ENCODE data around the gene SOX30.
A peak's percentile ranks its signal among the peaks of the same experiment; 100 is the strongest.

Gene SOX30

DNA sequence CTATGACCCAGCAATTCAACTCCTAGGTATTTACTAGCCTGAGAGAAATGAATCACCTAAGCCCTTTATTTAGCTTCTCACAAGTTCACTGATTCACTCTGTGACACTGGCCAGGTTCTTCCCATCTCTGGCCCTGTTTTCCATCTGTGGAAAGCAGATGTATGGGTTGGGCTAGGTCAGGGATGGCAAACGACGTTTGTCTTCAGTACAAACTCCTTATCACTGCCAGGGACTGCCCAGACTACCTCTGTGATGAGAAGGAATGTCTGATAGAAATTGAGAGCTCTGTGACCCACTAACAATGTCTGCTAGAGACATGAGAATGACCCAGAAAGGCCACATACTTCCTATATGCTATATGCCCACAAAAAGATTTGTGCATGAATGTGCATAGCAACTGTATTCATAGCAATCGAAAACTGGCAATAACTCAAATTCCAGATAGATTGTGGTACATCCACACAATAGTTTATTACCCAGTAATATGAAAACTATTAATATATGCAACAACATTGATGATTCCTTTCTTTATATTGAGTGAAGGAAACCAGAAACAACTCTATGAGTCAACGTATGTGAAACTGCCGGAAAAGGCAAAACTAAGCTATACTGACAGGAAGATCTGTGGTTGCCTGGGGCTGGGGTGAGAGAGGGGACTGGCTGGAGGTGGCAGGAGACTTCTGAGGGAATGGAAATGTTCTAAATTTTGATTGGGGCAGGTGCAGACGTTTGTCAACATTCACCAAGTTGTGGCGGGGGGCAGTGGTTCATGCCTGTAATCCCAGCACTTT is 44.7 kb downstream of the SOX30 start:
- peak; percentile 56 for DNase-seq

GRCh38 chr5:157606046-157606445 is 46.2 kb downstream of the SOX30 start:
- DNase-seq, result no peak

GRCh38 chr5:157603333-157604190 is 48.7 kb downstream of the SOX30 start:
- DNase-seq, result peak; percentile 65

- peak; percentile 27 for DNase-seq
These were observed 49.7 kb downstream of the SOX30 start for GRCh38 chr5:157602505-157602904.

DNA sequence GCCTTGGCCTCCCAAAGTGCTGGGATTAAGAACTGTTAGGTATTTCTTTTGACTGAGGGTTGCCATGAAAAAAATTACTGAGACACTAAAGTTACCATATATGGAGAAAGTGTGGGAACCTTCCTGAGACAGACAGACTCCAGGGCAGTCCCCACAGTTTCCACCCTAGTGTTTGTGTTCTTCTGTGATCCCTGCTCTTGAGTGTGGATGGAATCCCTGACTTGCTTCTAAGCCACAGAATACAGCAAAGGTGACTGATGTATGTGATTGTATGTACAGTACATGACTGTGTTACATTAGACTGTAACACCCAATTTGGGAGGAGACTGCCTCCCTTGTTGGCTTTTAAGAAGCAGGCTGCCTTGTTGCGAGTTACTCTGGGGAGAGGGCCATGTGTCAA is 52.0 kb downstream of the SOX30 start:
- no peak for DNase-seq

- no peak for DNase-seq
These were observed 52.7 kb downstream of the SOX30 start for GRCh38 chr5:157599565-157599964.

GRCh38 chr5:157598350-157598936 is 53.8 kb downstream of the SOX30 start:
- no peak for DNase-seq

GRCh38 chr5:157597277-157597676 is 55.0 kb downstream of the SOX30 start:
- DNase-seq, result no peak

- DNase-seq, result no peak
These were observed 55.8 kb downstream of the SOX30 start for GRCh38 chr5:157596487-157596886.

DNA sequence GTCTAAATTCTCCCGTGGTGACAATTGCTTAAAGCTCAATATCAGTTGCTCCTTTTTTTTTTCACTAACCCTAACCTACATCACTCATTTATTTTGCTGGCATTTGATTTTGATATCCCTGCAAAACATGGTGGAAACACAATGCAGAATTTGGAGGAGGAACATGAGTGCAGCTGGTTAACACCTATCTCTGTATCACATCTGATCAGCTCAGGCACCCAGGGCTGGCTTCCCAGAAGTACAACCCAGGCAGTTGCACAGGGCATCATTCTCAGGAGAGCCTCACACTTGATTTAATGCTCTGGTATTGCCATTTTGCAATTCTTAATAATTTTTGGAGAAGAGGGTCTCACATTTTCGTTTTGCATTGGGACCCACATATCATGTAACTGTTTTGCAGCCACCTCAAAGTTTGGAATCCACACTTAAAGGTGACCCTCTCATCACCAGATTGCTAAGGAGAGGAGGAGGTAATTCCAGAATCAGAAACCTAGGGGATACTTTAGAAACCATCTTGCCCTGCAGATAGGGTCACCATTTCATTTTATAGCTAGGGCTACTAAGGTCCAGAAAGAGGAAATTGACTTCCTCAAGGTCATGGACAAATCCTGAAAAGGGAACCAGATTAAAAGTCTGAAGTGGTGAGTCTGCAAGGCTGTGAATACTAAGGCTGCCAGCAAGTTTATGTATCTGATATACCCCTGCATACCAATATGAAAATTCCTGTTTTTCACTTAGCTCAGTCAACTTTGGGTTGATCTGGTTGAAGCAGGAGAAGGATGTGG is 57.4 kb downstream of the SOX30 start:
- DNase-seq, result no peak

DNA sequence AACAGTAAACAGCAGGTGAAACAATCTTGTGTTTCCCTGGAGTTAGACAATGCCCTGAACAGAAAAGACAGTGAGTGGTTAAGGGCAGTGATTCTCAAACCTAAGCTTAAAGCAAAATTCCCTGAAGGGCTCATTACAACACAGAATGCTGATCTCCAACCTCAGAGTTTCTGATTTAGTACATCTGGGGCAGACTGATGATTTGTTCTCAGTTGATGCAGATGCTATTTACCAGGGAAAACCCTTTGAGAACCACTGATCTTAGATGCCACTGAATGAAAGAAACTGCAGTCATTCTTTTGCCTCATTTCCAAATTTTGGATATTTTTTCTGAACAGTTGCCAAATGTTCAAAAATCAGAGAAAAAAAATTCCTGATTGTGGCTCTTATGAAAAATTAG is 58.0 kb downstream of the SOX30 start:
- no peak for DNase-seq

- DNase-seq, result no peak
These were observed 59.0 kb downstream of the SOX30 start for GRCh38 chr5:157593052-157593757.

DNA sequence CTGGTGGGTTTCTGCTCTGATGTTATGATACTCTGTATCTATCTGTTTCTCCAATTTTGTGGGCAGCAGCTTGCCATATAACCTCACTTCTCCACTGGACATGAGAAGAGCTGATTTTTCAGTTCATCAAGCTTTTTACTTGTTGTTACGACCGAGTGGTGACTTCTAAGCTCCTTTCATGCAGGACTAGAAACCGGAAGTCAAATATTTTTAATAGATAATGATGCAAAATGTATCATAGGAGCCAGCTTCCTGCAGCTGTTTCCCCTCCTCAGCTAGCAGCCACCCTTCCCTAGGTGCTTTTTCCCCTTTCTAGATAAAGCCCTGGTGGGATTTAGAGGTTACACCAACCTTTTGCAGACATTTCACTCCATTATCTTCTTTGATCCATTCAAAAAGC is 59.6 kb downstream of the SOX30 start:
- DNase-seq, result no peak

- no peak for DNase-seq
These were observed 61.8 kb downstream of the SOX30 start for GRCh38 chr5:157590478-157590877.

GRCh38 chr5:157584628-157585027 is 67.6 kb downstream of the SOX30 start:
- no peak for DNase-seq

- DNase-seq, result no peak
These were observed 69.3 kb downstream of the SOX30 start for GRCh38 chr5:157582731-157583620.

- DNase-seq, result no peak
These were observed 70.3 kb downstream of the SOX30 start for GRCh38 chr5:157581901-157582300.

- DNase-seq, result no peak
These were observed 74.0 kb downstream of the SOX30 start for GRCh38 chr5:157578079-157578780.

DNA sequence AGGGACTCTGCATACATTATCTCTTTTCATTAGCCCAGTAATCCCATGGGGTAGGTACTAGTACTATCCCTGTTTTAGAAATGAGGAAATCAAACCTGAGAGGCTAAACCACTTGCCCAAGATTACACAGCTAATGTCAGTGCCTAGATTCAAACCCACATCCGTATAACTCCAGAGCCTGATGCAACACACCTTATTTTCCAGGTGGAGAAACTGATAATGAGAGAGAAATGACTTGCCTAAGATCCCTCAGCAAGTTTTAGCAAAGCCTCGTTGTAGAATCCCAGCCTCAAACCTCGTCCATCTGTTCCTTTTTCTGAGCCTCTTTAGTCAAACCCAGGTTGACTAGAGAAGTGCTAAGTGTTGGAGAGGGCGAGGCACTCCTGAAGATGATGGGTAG is 75.6 kb downstream of the SOX30 start:
- no peak for DNase-seq

Measured in effector CD4-positive, alpha-beta T cell (primary cell).